Ectodermal cell (in vitro differentiated cells): ENCODE measurements around the gene ST8SIA6.

Experiments used
- H3K27ac ChIP-seq: 2 replicates; pipeline ENCODE4 v1.7.0; 2013; ENCODE audit warnings: mild to moderate bottlenecking, low read depth, low read length; ENCODE audit not compliant: insufficient read depth, poor library complexity, severe bottlenecking
- H3K27me3 ChIP-seq: 2 replicates; pipeline ENCODE4 v1.7.0; 2013; ENCODE audit warnings: mild to moderate bottlenecking, low read length; ENCODE audit not compliant: insufficient read depth, control insufficient read depth, poor library complexity, severe bottlenecking
- H3K36me3 ChIP-seq: one replicate; pipeline ENCODE4 v1.7.0; 2013; ENCODE audit warnings: low read length; ENCODE audit not compliant: control insufficient read depth, insufficient read depth
- H3K4me1 ChIP-seq: one replicate; pipeline ENCODE4 v1.7.0; 2013; ENCODE audit warnings: low read length; ENCODE audit not compliant: control insufficient read depth, insufficient read depth
- H3K4me3 ChIP-seq: 2 replicates; pipeline ENCODE4 v1.7.0; 2013; ENCODE audit warnings: low read depth, low read length, control low read depth; ENCODE audit not compliant: insufficient read depth
- H3K9me3 ChIP-seq: 2 replicates; pipeline ENCODE4 v1.7.0; 2013; ENCODE audit warnings: mild to moderate bottlenecking, low read length, moderate library complexity; ENCODE audit not compliant: control insufficient read depth
- WGBS, 2 experiments: methylation state at CpG; one replicate each; pipeline ENCODE4 v1.1.7; 2013; ENCODE audit warnings: missing lambda C conversion rate in 2 of 2; 5-methylcytosine and 5-hydroxymethylcytosine counted together

ST8SIA6 gene

GRCh38 chr10:17276756-17277424, 177.5 kb downstream of the ST8SIA6 start:
- H3K27ac ChIP-seq: no peak overlapping the region
- no peaks in the 10 kb centered on the region for H3K9me3 ChIP-seq
- H3K36me3 ChIP-seq: no peaks in the 10 kb centered on the region
- H3K27me3 ChIP-seq: no peaks in the 10 kb centered on the region
- no peaks in the 10 kb centered on the region for H3K4me1 ChIP-seq
- 90 to 91% methylated on average over 9 of the region's 9 CpGs for WGBS, 2 experiments
- no peak overlapping the region for H3K4me3 ChIP-seq

- Histone ChIP-seq H3K4me1 (no peaks in the 10 kb centered on the region), H3K4me3 (no peak overlapping the region), H3K27ac (no peak overlapping the region), H3K27me3 (no peaks in the 10 kb centered on the region), H3K9me3 (no peaks in the 10 kb centered on the region), H3K36me3 (no peaks in the 10 kb centered on the region)
- WGBS, 2 experiments: 77 to 86% methylated on average over 2 of the region's 2 CpGs
These were observed 181.0 kb downstream of the ST8SIA6 start for GRCh38 chr10:17273403-17273802.

GRCh38 chr10:17272648-17273047, 181.7 kb downstream of the ST8SIA6 start:
- Histone ChIP-seq H3K27me3 (no peaks in the 10 kb centered on the region), H3K9me3 (no peaks in the 10 kb centered on the region), H3K27ac (no peak overlapping the region), H3K4me3 (no peak overlapping the region), H3K36me3 (no peaks in the 10 kb centered on the region), H3K4me1 (no peaks in the 10 kb centered on the region)
- 91 to 92% methylated on average over 12 of the region's 12 CpGs for WGBS, 2 experiments
